ENCODE results near the gene RCC1. TPM values are rescaled to one million over a fixed set of nuclear protein-coding genes. Genes with fewer than 3 reads are reported as not detected.
A peak's percentile ranks its signal among the peaks of the same experiment; 100 is the strongest.

RCC1 gene
- total RNA-seq, 2 experiments from 2014 or later, result 83.5 to 86.1 TPM

DNA sequence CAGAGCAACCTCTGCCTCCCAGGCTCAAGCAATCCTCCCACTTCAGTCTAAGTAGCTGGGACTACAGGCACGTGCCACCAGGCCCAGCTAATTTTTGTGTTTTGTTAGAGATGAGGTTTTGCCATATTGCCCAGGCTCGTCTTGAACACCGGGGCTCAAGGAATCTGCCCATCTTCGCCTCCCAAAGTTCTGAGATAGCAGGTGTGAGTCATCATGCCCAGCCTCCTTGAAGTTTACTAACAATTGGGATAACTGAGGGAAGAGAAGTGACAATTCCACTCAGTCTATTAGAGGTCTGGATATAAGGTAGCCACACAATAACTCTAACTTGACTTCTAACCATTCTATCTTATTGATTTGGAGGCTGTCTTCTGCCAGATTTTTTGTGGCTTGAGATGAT, 6.3 kb upstream of the RCC1 start:
- POLR2A ChIA-PET, result no interaction called here
- CTCF ChIA-PET, result no interaction called here
- H3K4me1 Mint-ChIP-seq (ENCODE audit: low read depth), result peaks cover 8% of the 10 kb centered on the region

DNA sequence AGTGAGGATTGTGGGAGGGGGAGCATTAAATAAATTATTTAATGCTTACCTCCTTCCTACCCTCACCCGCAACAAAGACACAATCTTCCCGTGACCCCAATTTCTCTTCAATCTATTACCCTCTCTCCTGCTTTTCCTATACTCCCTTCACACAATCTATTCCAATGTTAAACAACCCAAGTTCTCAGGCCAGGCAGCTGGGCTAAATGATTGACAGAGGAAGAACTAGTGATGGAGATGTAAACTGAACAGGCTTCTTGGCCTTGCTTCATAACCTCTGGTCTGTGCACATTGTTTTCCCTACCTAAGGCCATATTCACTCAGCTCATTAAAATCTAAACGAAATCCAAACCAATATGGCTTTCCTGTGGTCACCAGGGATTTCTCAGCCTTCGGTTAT, 3.9 kb upstream of the RCC1 start:
- intact Hi-C loops (cut with micrococcal nuclease), result no loop called here
- Mint-ChIP-seq H3K4me1 (ENCODE audit: low read depth) (peaks cover 14% of the 10 kb centered on the region), H3K27ac (no peak overlapping the region), H3K4me3 (no peak overlapping the region), H3K9me3 (peaks cover 3% of the 10 kb centered on the region), H3K36me3 (peaks cover 18% of the 10 kb centered on the region), H3K27me3 (peaks cover 3% of the 10 kb centered on the region)
- DNase-seq, result no peak
- ChIA-PET CTCF (no interaction called here), POLR2A (no interaction called here)

More for the DNA sequence above, 6.3 kb upstream of the RCC1 start:
- no peak overlapping the region for H3K4me3 Mint-ChIP-seq
- H3K27me3 Mint-ChIP-seq, result no peaks in the 10 kb centered on the region
- H3K27ac Mint-ChIP-seq, result no peak overlapping the region
- no peaks in the 10 kb centered on the region for H3K9me3 Mint-ChIP-seq
- no peak for DNase-seq
- intact Hi-C loops (cut with micrococcal nuclease), result no loop called here
- H3K36me3 Mint-ChIP-seq, result peaks cover 9% of the 10 kb centered on the region

- no peak for DNase-seq
- H3K36me3 Mint-ChIP-seq, result peaks cover 30% of the 10 kb centered on the region
- intact Hi-C loops (cut with micrococcal nuclease), result no loop called here
- POLR2A ChIA-PET, result no interaction called here
- H3K4me1 Mint-ChIP-seq (ENCODE audit: low read depth), result peaks cover 14% of the 10 kb centered on the region
- CTCF ChIA-PET, result no interaction called here
- H3K4me3 Mint-ChIP-seq, result no peak overlapping the region
- H3K9me3 Mint-ChIP-seq, result peaks cover 3% of the 10 kb centered on the region
- no peak overlapping the region for H3K27ac Mint-ChIP-seq
- peaks cover 3% of the 10 kb centered on the region for H3K27me3 Mint-ChIP-seq
Measured at GRCh38 chr1:28503117-28503516, 2.7 kb upstream of the RCC1 start.

DNA sequence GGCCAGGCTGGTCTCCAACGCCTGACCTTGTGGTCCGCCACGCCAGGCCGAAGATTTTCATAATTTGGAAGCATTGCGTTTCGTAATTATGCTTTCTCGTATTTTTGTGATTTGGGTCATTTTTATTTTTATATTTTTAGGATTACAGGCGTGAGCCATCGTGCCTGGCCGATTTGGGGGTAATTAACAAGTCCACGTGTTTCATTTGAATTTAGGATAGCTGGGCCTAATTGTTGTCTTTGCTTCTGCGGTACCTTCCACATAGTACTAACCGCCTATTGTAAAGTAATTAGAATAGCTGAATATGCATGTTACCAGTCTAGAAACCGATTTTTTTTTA, 1.0 kb downstream of the RCC1 start:
- ChIA-PET POLR2A (interaction anchor here (0.7 to 9.7 kb wide), 13 partner anchors 9 to 258 kb away, joined by 3 to 180 read pairs (median 5); partner anchors contain the start of genes GMEB1, MED18, RNU11 and TAF12), CTCF (interaction anchor here (1.1 to 1.4 kb wide), 2 partner anchors 45 to 258 kb away, joined by 4 read pairs; no protein-coding TSS in a partner anchor)
- Mint-ChIP-seq H3K36me3 (peaks cover 64% of the 10 kb centered on the region), H3K4me3 (peak overlapping the region; percentile 97), H3K27ac (peak overlapping the region; percentile 97), H3K4me1 (ENCODE audit: low read depth) (peaks cover 38% of the 10 kb centered on the region), H3K9me3 (peaks cover 3% of the 10 kb centered on the region), H3K27me3 (peaks cover 6% of the 10 kb centered on the region)
- DNase-seq, result no peak
- intact Hi-C loops (cut with micrococcal nuclease), result loop anchor here (1.0 to 5.0 kb wide), 3 partner anchors 11 to 380 kb away; no protein-coding TSS in a partner anchor

GRCh38 chr1:28507247-28507645, 1.4 kb downstream of the RCC1 start:
- Mint-ChIP-seq H3K27ac (peak overlapping the region; percentile 97), H3K4me1 (ENCODE audit: low read depth) (peaks cover 40% of the 10 kb centered on the region), H3K4me3 (peak overlapping the region; percentile 97), H3K27me3 (peaks cover 6% of the 10 kb centered on the region), H3K36me3 (peaks cover 68% of the 10 kb centered on the region), H3K9me3 (peaks cover 3% of the 10 kb centered on the region)
- intact Hi-C loops (cut with micrococcal nuclease), result loop anchor here (2.0 to 5.0 kb wide), 2 partner anchors 260 to 380 kb away; no protein-coding TSS in a partner anchor
- DNase-seq, result peak; percentile 30
- ChIA-PET POLR2A (interaction anchor here (0.6 to 9.7 kb wide), 15 partner anchors 9 to 258 kb away, joined by 3 to 180 read pairs (median 5); partner anchors contain the start of genes GMEB1, MED18, RNU11 and TAF12), CTCF (interaction anchor here (1.1 to 1.4 kb wide), 2 partner anchors 44 to 258 kb away, joined by 4 read pairs; no protein-coding TSS in a partner anchor)

DNA sequence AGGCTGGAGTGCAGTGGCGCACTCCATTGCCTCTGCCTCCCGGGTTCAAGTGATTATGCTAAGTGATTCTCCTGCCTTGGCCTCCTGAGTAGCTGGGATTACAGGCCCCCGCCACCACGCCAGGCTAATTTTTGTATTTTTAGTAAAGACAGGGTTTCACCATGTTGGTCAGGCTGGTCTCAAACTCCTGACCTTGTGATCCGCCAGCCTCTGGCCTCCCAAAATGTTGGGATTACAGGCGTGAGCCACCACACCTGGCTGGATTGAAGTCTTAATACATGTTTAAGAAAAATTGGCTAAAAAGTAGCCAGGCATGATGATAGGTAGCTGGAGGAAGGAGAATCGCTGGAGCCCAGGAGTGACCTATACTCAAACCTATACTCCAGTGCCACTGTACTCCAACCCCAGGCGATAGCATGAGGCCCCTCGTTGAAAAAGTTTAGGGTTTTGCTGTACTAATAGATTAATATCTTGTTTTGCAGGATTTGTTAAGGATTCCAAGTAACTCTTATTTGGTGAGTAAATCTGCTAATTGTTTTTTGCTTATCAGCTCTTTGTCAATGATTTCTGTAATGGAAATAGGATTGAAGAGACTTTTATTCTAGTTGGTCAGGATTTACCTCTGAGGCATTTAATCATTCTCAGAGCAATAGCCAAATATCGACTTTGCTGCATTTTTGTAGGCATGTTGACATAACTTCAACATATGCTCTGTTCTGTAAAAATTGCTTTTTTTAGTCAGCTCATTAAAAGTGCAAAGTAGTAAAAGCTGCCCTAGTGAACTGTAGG, 2.0 kb downstream of the RCC1 start:
- DNase-seq, result no peak
- peaks cover 3% of the 10 kb centered on the region for H3K9me3 Mint-ChIP-seq
- peaks cover 6% of the 10 kb centered on the region for H3K27me3 Mint-ChIP-seq
- CTCF ChIA-PET, result interaction anchor here (1.0 to 1.6 kb wide), 5 partner anchors 11 to 259 kb away, joined by 3 to 5 read pairs (median 4); partner anchors contain the start of gene TAF12
- H3K4me1 Mint-ChIP-seq (ENCODE audit: low read depth), result peaks cover 46% of the 10 kb centered on the region
- POLR2A ChIA-PET, result interaction anchor here (0.6 to 9.7 kb wide), 14 partner anchors 8 to 596 kb away, joined by 3 to 180 read pairs (median 4); partner anchors contain the start of genes GMEB1, MED18, TAF12 and YTHDF2
- intact Hi-C loops (cut with micrococcal nuclease), result loop anchor here (2.0 to 5.0 kb wide), 3 partner anchors 229 to 379 kb away; partner anchors contain the start of gene YTHDF2
- peak overlapping the region; percentile 97 for H3K27ac Mint-ChIP-seq
- H3K4me3 Mint-ChIP-seq, result peak overlapping the region; percentile 97
- H3K36me3 Mint-ChIP-seq, result peaks cover 74% of the 10 kb centered on the region

DNA sequence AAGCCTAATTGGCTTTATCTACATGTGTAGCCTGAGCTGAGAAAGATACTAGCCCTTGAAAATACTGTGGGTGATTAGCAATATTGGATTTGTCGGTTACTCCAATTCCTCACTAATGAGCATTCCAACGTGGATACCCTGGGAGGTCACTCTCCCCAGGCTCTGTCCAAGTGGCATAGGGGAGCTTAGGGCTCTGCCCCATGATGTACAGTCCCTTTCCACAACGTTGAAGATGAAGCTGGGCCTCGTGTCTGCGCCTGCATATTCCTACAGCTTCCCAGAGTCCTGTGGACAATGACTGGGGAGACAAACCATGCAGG, 2.6 kb downstream of the RCC1 start:
- ChIA-PET POLR2A (interaction anchor here (0.7 to 9.7 kb wide), 10 partner anchors 7 to 596 kb away, joined by 3 to 180 read pairs (median 6); partner anchors contain the start of genes MED18, TAF12 and TRNAU1AP), CTCF (interaction anchor here (1.0 to 1.6 kb wide), 3 partner anchors 10 to 135 kb away, joined by 3 to 5 read pairs (median 4); partner anchors contain the start of gene TAF12)
- Mint-ChIP-seq H3K4me3 (peak overlapping the region; percentile 97), H3K36me3 (peaks cover 76% of the 10 kb centered on the region), H3K27me3 (peaks cover 6% of the 10 kb centered on the region), H3K4me1 (ENCODE audit: low read depth) (peaks cover 46% of the 10 kb centered on the region), H3K27ac (peak overlapping the region; percentile 97), H3K9me3 (peaks cover 3% of the 10 kb centered on the region)
- intact Hi-C loops (cut with micrococcal nuclease), result loop anchor here (2.0 to 5.0 kb wide), 2 partner anchors 228 to 379 kb away; partner anchors contain the start of gene YTHDF2
- no peak for DNase-seq

GRCh38 chr1:28509705-28510272, 3.9 kb downstream of the RCC1 start:
- peaks cover 83% of the 10 kb centered on the region for H3K36me3 Mint-ChIP-seq
- POLR2A ChIA-PET, result interaction anchor here (0.5 to 9.7 kb wide), 10 partner anchors 32 to 264 kb away, joined by 3 to 180 read pairs (median 7); partner anchors contain the start of genes MED18, RNU11, TAF12 and TRNAU1AP
- H3K27me3 Mint-ChIP-seq, result peaks cover 6% of the 10 kb centered on the region
- H3K4me1 Mint-ChIP-seq (ENCODE audit: low read depth), result peaks cover 49% of the 10 kb centered on the region
- peak overlapping the region; percentile 97 for H3K4me3 Mint-ChIP-seq
- H3K9me3 Mint-ChIP-seq, result peaks cover 3% of the 10 kb centered on the region
- H3K27ac Mint-ChIP-seq, result peak overlapping the region; percentile 97
- intact Hi-C loops (cut with micrococcal nuclease), result loop anchor here (2.0 to 5.0 kb wide), 2 partner anchors 227 to 378 kb away; partner anchors contain the start of gene YTHDF2
- CTCF ChIA-PET, result interaction anchor here (0.6 to 1.6 kb wide), 2 partner anchors 8 to 72 kb away, joined by 3 to 5 read pairs; no protein-coding TSS in a partner anchor
- peak; percentile 48 for DNase-seq

DNA sequence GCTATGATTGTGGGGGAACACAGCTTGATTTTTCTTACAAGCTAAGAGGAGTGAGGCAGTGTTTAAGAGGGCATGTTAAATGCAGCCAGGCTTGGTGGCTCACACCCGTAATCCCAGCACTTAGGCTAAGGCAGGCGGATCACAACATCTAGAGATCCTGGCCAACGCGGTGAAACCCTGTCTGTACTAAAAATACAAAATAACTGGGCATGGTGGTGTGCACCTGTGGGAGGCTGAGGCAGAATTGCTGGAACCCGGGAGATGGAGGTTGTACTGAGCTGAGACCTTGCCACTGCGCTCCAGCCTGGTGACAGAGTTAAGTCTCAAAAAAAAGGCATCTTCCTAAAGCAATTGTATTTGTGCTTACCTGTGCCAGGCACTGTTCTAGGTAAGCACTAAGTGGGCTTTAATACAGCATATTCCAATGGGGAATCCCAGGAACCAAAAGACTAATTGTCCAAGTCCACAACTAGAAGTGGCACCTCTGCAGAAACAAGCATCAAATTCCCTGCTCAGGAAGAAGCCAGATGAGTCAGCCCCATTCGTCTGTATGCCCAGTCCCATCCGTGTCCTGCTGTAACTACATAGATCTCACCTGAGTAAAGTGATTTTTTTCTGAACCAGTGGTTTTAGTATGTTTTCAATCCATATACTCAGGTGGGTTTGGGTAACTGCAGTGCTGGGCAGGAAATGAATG, 4.6 kb downstream of the RCC1 start:
- Mint-ChIP-seq H3K27me3 (peaks cover 6% of the 10 kb centered on the region), H3K4me1 (ENCODE audit: low read depth) (peaks cover 47% of the 10 kb centered on the region), H3K27ac (peak overlapping the region; percentile 97), H3K9me3 (peaks cover 3% of the 10 kb centered on the region), H3K4me3 (peak overlapping the region; percentile 97), H3K36me3 (peaks cover 83% of the 10 kb centered on the region)
- ChIA-PET CTCF (no interaction called here), POLR2A (interaction anchor here (0.5 to 9.7 kb wide), 9 partner anchors 31 to 265 kb away, joined by 3 to 180 read pairs (median 6); partner anchors contain the start of genes MED18, RNU11 and TRNAU1AP)
- intact Hi-C loops (cut with micrococcal nuclease), result no loop called here
- peak; percentile 44 for DNase-seq

GRCh38 chr1:28510970-28511440, 5.2 kb downstream of the RCC1 start:
- Mint-ChIP-seq H3K4me1 (ENCODE audit: low read depth) (peaks cover 42% of the 10 kb centered on the region), H3K27ac (peak overlapping the region; percentile 97), H3K36me3 (peaks cover 78% of the 10 kb centered on the region), H3K9me3 (no peaks in the 10 kb centered on the region), H3K27me3 (peaks cover 4% of the 10 kb centered on the region), H3K4me3 (peak overlapping the region; percentile 97)
- ChIA-PET CTCF (no interaction called here), POLR2A (interaction anchor here (0.6 to 9.7 kb wide), 8 partner anchors 42 to 305 kb away, joined by 3 to 180 read pairs (median 4); partner anchors contain the start of gene RNU11)
- intact Hi-C loops (cut with micrococcal nuclease), result no loop called here
- no peak for DNase-seq

DNA sequence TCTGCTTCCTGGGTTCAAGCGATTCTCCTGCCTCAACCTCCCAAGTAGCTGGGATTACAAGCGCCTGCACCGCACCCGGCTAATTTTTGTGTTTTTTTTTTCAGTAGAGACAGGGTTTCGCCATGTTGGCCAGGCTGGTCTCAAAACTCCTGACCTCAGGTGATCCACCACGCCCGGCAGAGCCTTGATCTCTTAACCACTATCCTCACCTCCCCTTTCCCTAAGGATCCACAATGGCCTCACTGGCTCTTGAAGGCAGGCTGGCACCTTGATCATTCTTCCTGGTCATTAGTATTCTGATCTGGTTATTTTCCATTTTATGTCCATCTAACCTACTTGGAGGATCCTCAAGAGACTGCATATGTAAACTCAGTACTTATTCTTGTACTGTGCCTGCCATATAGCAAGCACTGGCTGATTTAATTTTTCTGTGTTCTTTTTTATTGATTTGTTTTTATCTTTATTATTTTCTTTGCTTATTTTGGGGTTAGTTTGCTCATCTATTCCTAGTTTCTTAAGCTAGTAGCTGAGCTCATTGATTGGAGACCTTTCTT, 6.3 kb downstream of the RCC1 start:
- peaks cover 66% of the 10 kb centered on the region for H3K36me3 Mint-ChIP-seq
- no peak for DNase-seq
- peak overlapping the region; percentile 60 for H3K4me3 Mint-ChIP-seq
- peak overlapping the region; percentile 97 for H3K27ac Mint-ChIP-seq
- ChIA-PET POLR2A (interaction anchor here (0.9 to 9.7 kb wide), 2 partner anchors 68 to 110 kb away, joined by 3 to 180 read pairs; no protein-coding TSS in a partner anchor), CTCF (interaction anchor here (0.7 to 1.9 kb wide), 3 partner anchors 18 to 264 kb away, joined by 3 to 10 read pairs (median 4); no protein-coding TSS in a partner anchor)
- intact Hi-C loops (cut with micrococcal nuclease), result no loop called here
- H3K9me3 Mint-ChIP-seq, result no peaks in the 10 kb centered on the region
- peaks cover 4% of the 10 kb centered on the region for H3K27me3 Mint-ChIP-seq
- peaks cover 50% of the 10 kb centered on the region for H3K4me1 Mint-ChIP-seq (ENCODE audit: low read depth)
